AG08396 (cell line): ENCODE results near the gene MAPKAPK2.
"Not testable (repeated sequence)": the region's sequence is repeated elsewhere in the genome, so short reads cannot be mapped to it uniquely, and the experiment has no call there.

Experiments
- DNase-seq: peaks from one replicate; pipeline ENCODE4 v3.0.0; 2012; ENCODE audit warnings: low spot score, mixed read lengths

MAPKAPK2 gene

GRCh38 chr1:206744683-206745082 lies 60.0 kb downstream of the MAPKAPK2 start:
- no peak for DNase-seq

- no peak for DNase-seq
These were observed 60.6 kb downstream of the MAPKAPK2 start for GRCh38 chr1:206745301-206745700.

- no peak for DNase-seq
These were observed 63.8 kb downstream of the MAPKAPK2 start for GRCh38 chr1:206748348-206749030.

GRCh38 chr1:206751891-206752290 lies 67.2 kb downstream of the MAPKAPK2 start:
- DNase-seq = no peak

GRCh38 chr1:206752481-206752880 lies 67.8 kb downstream of the MAPKAPK2 start:
- DNase-seq = no peak

- peak; percentile 44 for DNase-seq
These were observed 68.4 kb downstream of the MAPKAPK2 start for GRCh38 chr1:206753141-206753540.

GRCh38 chr1:206754011-206754410 lies 69.3 kb downstream of the MAPKAPK2 start:
- peak; percentile 42 for DNase-seq

GRCh38 chr1:206757524-206758266 lies 73.0 kb downstream of the MAPKAPK2 start:
- DNase-seq = no peak

GRCh38 chr1:206760590-206760989 lies 75.9 kb downstream of the MAPKAPK2 start:
- DNase-seq = no peak

- DNase-seq = no peak
These were observed 76.6 kb downstream of the MAPKAPK2 start for GRCh38 chr1:206761159-206761768.

GRCh38 chr1:206762741-206763364 lies 78.1 kb downstream of the MAPKAPK2 start:
- DNase-seq = not testable (repeated sequence)

GRCh38 chr1:206765771-206766170 lies 81.1 kb downstream of the MAPKAPK2 start:
- not testable (repeated sequence) for DNase-seq

GRCh38 chr1:206766251-206766856 lies 81.6 kb downstream of the MAPKAPK2 start:
- peak; percentile 82 for DNase-seq

GRCh38 chr1:206768472-206769303 lies 84.0 kb downstream of the MAPKAPK2 start:
- DNase-seq = no peak

GRCh38 chr1:206769304-206769731 lies 84.6 kb downstream of the MAPKAPK2 start:
- no peak for DNase-seq

GRCh38 chr1:206770531-206771337 lies 86.0 kb downstream of the MAPKAPK2 start, which contains the start of gene IL19:
Gene IL19, plus strand, starts transcription at chr1:206770773. Its CDS starts 65,890 bp downstream, at chr1:206836663.
- DNase-seq = no peak

GRCh38 chr1:206771338-206771692 lies 86.6 kb downstream of the MAPKAPK2 start:
- no peak for DNase-seq

GRCh38 chr1:206772243-206772937 lies 87.7 kb downstream of the MAPKAPK2 start, which contains the start of gene IL10:
Gene IL10, minus strand, starts transcription at chr1:206772494. Its CDS starts 59 bp downstream, at chr1:206772435.
- no peak for DNase-seq

GRCh38 chr1:206774093-206774492 lies 89.4 kb downstream of the MAPKAPK2 start:
- no peak for DNase-seq

- no peak for DNase-seq
These were observed 91.5 kb downstream of the MAPKAPK2 start for GRCh38 chr1:206776229-206776628.
